Bronchial epithelial cell (primary cell): ENCODE measurements around the gene RBMS1. TPM values are rescaled to one million over a fixed set of nuclear protein-coding genes. Genes with fewer than 3 reads are reported as not detected.

ENCODE experiments used
- DNase-seq: peaks from one replicate; pipeline ENCODE4 v3.0.0-alpha.2; 2010; ENCODE audit warnings: low read depth
- FAIRE-seq: peaks from 2 replicates; lab custom pipeline; 2011; peaks lifted over from hg19 to GRCh38; lab: Jason Lieb, UNC
- H3K27me3 ChIP-seq: 2 replicates; pipeline ENCODE4 v1.5.1; 2011; ENCODE audit warnings: low read length; ENCODE audit not compliant: control insufficient read depth, insufficient read depth
- H3K36me3 ChIP-seq: 2 replicates; pipeline ENCODE4 v1.5.1; 2011; ENCODE audit warnings: low read length; ENCODE audit not compliant: control insufficient read depth, insufficient read depth
- H3K4me3 ChIP-seq: 2 replicates; pipeline ENCODE4 v1.5.1; 2011; ENCODE audit warnings: mild to moderate bottlenecking, low read depth, low read length, control low read depth
- CTCF ChIP-seq: IDR thresholded peaks from 2 replicates; pipeline ENCODE4 v1.5.1; 2011; ENCODE audit warnings: mild to moderate bottlenecking, moderate library complexity, low read length, control low read depth, inconsistent platforms; ENCODE audit not compliant: insufficient read depth, severe bottlenecking
- total RNA-seq: library from RNA; depleted of rRNA; stranded (reverse); fragments of >200 nt; gene quantifications from 2 replicates; pipeline ENCODE4 v1.2.1, GENCODE V29; 2014

RBMS1 gene
- total RNA-seq, 1 donor from 2014 or later = 30.0 TPM

GRCh38 chr2:160321006-160321405 lies 172.6 kb downstream of the RBMS1 start:
- H3K36me3 ChIP-seq = peaks cover 2% of the 10 kb centered on the region
- no peak for TF ChIP-seq CTCF
- FAIRE-seq = no peak
- H3K27me3 ChIP-seq = no peaks in the 10 kb centered on the region
- H3K4me3 ChIP-seq = no peak overlapping the region
- DNase-seq = peak; percentile 42

- no peak for TF ChIP-seq CTCF
- no peak for DNase-seq
- Histone ChIP-seq H3K4me3 (no peak overlapping the region), H3K27me3 (no peaks in the 10 kb centered on the region), H3K36me3 (peaks cover 2% of the 10 kb centered on the region)
- FAIRE-seq = no peak
These were observed 173.9 kb downstream of the RBMS1 start for GRCh38 chr2:160319700-160320099.

GRCh38 chr2:160318218-160318617 lies 175.4 kb downstream of the RBMS1 start:
- no peak overlapping the region for H3K4me3 ChIP-seq
- TF ChIP-seq CTCF = no peak
- DNase-seq (no peak), FAIRE-seq (no peak)
- H3K27me3 ChIP-seq = no peaks in the 10 kb centered on the region
- peaks cover 2% of the 10 kb centered on the region for H3K36me3 ChIP-seq

- TF ChIP-seq CTCF = no peak
- Histone ChIP-seq H3K36me3 (peaks cover 4% of the 10 kb centered on the region), H3K4me3 (no peak overlapping the region), H3K27me3 (no peaks in the 10 kb centered on the region)
- DNase-seq = no peak
- no peak for FAIRE-seq
These were observed 176.2 kb downstream of the RBMS1 start for GRCh38 chr2:160317181-160318099.

GRCh38 chr2:160315337-160315736 lies 178.3 kb downstream of the RBMS1 start:
- no peak for TF ChIP-seq CTCF
- no peak for FAIRE-seq
- Histone ChIP-seq H3K36me3 (peaks cover 4% of the 10 kb centered on the region), H3K27me3 (no peaks in the 10 kb centered on the region), H3K4me3 (no peak overlapping the region)
- no peak for DNase-seq
